ENCODE data around the gene MRPS34.

MRPS34 gene

GRCh38 chr16:1816396-1817275, 43.7 kb upstream of the MRPS34 start:
- Histone ChIP-seq H3K9me3 (ENCODE audit: low read length) (no peaks in the 10 kb centered on the region), H3K27me3 (ENCODE audit: insufficient read depth, low read length) (no peaks in the 10 kb centered on the region), H3K4me1 (ENCODE audit: insufficient read depth, low read length, severe bottlenecking) (no peaks in the 10 kb centered on the region), H3K79me2 (ENCODE audit: insufficient read depth, low read length) (no peaks in the 10 kb centered on the region), H3F3A (ENCODE audit: insufficient read depth, low read length) (no peaks in the 10 kb centered on the region), H4K20me1 (ENCODE audit: insufficient read depth, low read length) (no peaks in the 10 kb centered on the region), H3K9me2 (ENCODE audit: low read depth, low read length) (no peaks in the 10 kb centered on the region), H3K36me3 (ENCODE audit: insufficient read depth, low read length) (no peaks in the 10 kb centered on the region), H2AFZ (ENCODE audit: low read length) (no peak overlapping the region), H3K4me2 (ENCODE audit: low read length) (no peak overlapping the region), H3K9ac (ENCODE audit: low read length) (no peak overlapping the region), H3K27ac (ENCODE audit: low read depth, low read length, poor library complexity, severe bottlenecking) (no peak overlapping the region), H3K4me3 (ENCODE audit: low read depth, low read length, poor library complexity, severe bottlenecking) (no peak overlapping the region)
- TF ChIP-seq CTCF (IDR thresholded peaks at IDR 0.05; ENCODE audit: low read length) (no peak), EZH2 (IDR thresholded peaks at IDR 0.05; ENCODE audit: borderline replicate concordance, low read length) (no peak)

GRCh38 chr16:1815461-1815860, 42.5 kb upstream of the MRPS34 start:
- no peaks in the 10 kb centered on the region for H3F3A ChIP-seq (ENCODE audit: insufficient read depth, low read length)
- no peaks in the 10 kb centered on the region for H3K36me3 ChIP-seq (ENCODE audit: insufficient read depth, low read length)

GRCh38 chr16:1812732-1813163, 39.8 kb upstream of the MRPS34 start:
- Histone ChIP-seq H3K9ac (ENCODE audit: low read length) (no peak overlapping the region), H3K79me2 (ENCODE audit: insufficient read depth, low read length) (no peaks in the 10 kb centered on the region), H3K9me2 (ENCODE audit: low read depth, low read length) (no peaks in the 10 kb centered on the region), H3K27ac (ENCODE audit: low read depth, low read length, poor library complexity, severe bottlenecking) (no peak overlapping the region), H3K9me3 (ENCODE audit: low read length) (no peaks in the 10 kb centered on the region), H3K4me3 (ENCODE audit: low read depth, low read length, poor library complexity, severe bottlenecking) (no peak overlapping the region), H3K27me3 (ENCODE audit: insufficient read depth, low read length) (no peaks in the 10 kb centered on the region), H4K20me1 (ENCODE audit: insufficient read depth, low read length) (no peaks in the 10 kb centered on the region), H3K4me2 (ENCODE audit: low read length) (no peak overlapping the region), H3F3A (ENCODE audit: insufficient read depth, low read length) (no peaks in the 10 kb centered on the region), H3K4me1 (ENCODE audit: insufficient read depth, low read length, severe bottlenecking) (no peaks in the 10 kb centered on the region), H3K36me3 (ENCODE audit: insufficient read depth, low read length) (no peaks in the 10 kb centered on the region), H2AFZ (ENCODE audit: low read length) (no peak overlapping the region)
- peak; percentile 38; the same call in 1 of the 2 replicates for TF ChIP-seq CTCF (IDR thresholded peaks at IDR 0.05; ENCODE audit: low read length)
- no peak for TF ChIP-seq EZH2 (IDR thresholded peaks at IDR 0.05; ENCODE audit: borderline replicate concordance, low read length)

More at GRCh38 chr16:1815461-1815860, 42.5 kb upstream of the MRPS34 start:
- H3K27me3 ChIP-seq (ENCODE audit: insufficient read depth, low read length), result no peaks in the 10 kb centered on the region
- H3K9me3 ChIP-seq (ENCODE audit: low read length), result no peaks in the 10 kb centered on the region
- H3K4me1 ChIP-seq (ENCODE audit: insufficient read depth, low read length, severe bottlenecking), result no peaks in the 10 kb centered on the region
- no peak overlapping the region for H2AFZ ChIP-seq (ENCODE audit: low read length)
- no peak overlapping the region for H3K9ac ChIP-seq (ENCODE audit: low read length)
- H3K9me2 ChIP-seq (ENCODE audit: low read depth, low read length), result no peaks in the 10 kb centered on the region
- H4K20me1 ChIP-seq (ENCODE audit: insufficient read depth, low read length), result no peaks in the 10 kb centered on the region
- H3K4me2 ChIP-seq (ENCODE audit: low read length), result no peak overlapping the region
- no peaks in the 10 kb centered on the region for H3K79me2 ChIP-seq (ENCODE audit: insufficient read depth, low read length)
- TF ChIP-seq EZH2 (IDR thresholded peaks at IDR 0.05; ENCODE audit: borderline replicate concordance, low read length) (no peak), CTCF (IDR thresholded peaks at IDR 0.05; ENCODE audit: low read length) (no peak)
- no peak overlapping the region for H3K27ac ChIP-seq (ENCODE audit: low read depth, low read length, poor library complexity, severe bottlenecking)
- no peak overlapping the region for H3K4me3 ChIP-seq (ENCODE audit: low read depth, low read length, poor library complexity, severe bottlenecking)

All from OCI-LY1 (cell line).